C4-2B (cell line): ENCODE results near the gene MTFMT.

Experiments
- ZFX ChIP-seq: fragments of 450-650 bp; IDR thresholded peaks from 2 replicates; pipeline ENCODE4 v1.6.1; 2017
- TF ChIP-seq, protein P1 (sequence below): fragments of 450-650 bp; conservative IDR thresholded peaks from 2 replicates; pipeline ENCODE4 v1.5.1; 2017; ENCODE audit warnings: mild to moderate bottlenecking

DNA sequence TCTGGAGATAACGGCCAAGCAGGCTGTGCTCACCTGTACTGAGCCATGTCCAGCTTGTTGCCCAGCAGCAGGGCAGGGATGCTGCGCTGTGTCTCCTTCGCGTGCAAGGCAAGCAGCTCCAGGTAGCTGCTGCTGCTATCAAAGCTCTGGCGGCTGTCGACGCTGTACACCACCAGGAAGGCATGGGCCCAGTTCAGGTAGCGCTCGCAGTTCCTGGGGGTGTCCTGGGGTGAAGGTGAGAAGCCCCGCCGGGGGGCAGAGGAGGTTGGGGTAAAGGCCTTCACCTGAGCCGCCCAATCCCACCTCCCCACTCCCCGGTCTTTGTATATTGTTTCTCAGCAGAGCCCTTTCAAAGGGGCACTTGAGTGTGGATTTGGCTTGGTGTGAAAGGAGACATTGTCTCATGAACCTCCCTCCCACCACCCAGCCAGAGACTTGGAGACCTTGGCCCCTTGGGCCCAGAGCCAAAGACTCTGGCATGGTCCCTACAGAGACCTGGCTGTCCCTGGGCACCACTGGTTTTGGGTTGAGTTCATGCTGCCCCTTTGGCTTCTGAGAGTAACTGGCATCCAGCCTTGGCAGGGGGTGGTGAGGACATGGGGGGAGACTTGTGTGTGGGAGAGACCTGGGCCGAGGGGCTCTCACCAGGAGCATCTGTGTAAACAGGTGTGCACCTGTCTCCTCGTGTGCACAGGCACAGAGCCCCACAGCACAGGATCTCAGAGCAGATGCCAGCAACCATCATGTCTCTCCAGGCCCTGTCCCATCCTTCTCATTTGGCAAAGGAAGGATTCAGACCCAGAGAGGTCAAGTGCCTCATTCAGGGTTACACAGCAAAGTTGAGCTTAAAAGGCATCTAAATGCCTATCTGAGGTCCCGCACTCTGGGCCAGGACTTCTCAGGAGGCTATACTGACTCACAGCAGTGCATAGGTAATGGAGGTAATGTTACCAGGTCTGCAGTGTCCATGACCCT, 29.2 kb upstream of the MTFMT start:
- TF ChIP-seq, protein P1, sequence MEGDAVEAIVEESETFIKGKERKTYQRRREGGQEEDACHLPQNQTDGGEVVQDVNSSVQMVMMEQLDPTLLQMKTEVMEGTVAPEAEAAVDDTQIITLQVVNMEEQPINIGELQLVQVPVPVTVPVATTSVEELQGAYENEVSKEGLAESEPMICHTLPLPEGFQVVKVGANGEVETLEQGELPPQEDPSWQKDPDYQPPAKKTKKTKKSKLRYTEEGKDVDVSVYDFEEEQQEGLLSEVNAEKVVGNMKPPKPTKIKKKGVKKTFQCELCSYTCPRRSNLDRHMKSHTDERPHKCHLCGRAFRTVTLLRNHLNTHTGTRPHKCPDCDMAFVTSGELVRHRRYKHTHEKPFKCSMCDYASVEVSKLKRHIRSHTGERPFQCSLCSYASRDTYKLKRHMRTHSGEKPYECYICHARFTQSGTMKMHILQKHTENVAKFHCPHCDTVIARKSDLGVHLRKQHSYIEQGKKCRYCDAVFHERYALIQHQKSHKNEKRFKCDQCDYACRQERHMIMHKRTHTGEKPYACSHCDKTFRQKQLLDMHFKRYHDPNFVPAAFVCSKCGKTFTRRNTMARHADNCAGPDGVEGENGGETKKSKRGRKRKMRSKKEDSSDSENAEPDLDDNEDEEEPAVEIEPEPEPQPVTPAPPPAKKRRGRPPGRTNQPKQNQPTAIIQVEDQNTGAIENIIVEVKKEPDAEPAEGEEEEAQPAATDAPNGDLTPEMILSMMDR = no peak
- TF ChIP-seq ZFX = no peak
